PC-3 (cell line): Measurements from ENCODE around the gene DBH. TPM values are rescaled to one million over a fixed set of nuclear protein-coding genes. Genes with fewer than 3 reads are reported as not detected.

Experiments used
- ATAC-seq: fragments of 200-7000 bp; cut with Tn5 transposase; 2 replicates; pipeline ENCODE4 v1.9.1; 2020; ENCODE audit warnings: mild to moderate bottlenecking, moderate library complexity
- BruUV-seq: library from RNA; stranded (reverse); fragments of 400-500 nt; replicated peaks from 2 replicates; lab custom pipeline; 2021; lab: Mats Ljungman, UMichigan
- CTCF ChIA-PET: fragments of 300-600 bp; sonication (Branson Sonifier 250); formaldehyde crosslinking; loops from one replicate; lab custom pipeline; 2022; ENCODE audit warnings: antibody characterized with exemption; lab: Charles Lee
- POLR2A ChIA-PET: fragments of 300-600 bp; sonication (Branson Sonifier 250); formaldehyde crosslinking; loops from one replicate; lab custom pipeline; 2022; ENCODE audit warnings: antibody characterized with exemption; ENCODE audit not compliant: unreplicated experiment; lab: Charles Lee
- DNase-seq: peaks from one replicate; pipeline ENCODE4 v3.0.0-alpha.2; 2015
- H2AFZ ChIP-seq: fragments of 300-600 bp; sonication (generic); 2 replicates; pipeline ENCODE4 v1.6.0; 2016; ENCODE audit warnings: antibody characterized with exemption, low read length
- H3F3A ChIP-seq: fragments of 300-600 bp; sonication (generic); one replicate; pipeline ENCODE4 v1.6.0; 2017; ENCODE audit warnings: antibody characterized with exemption, low read length, control low read depth, mild to moderate bottlenecking; ENCODE audit not compliant: unreplicated experiment
- H3K27ac ChIP-seq: fragments of 300-600 bp; sonication (generic); 2 replicates; pipeline ENCODE4 v1.5.1; 2016; ENCODE audit warnings: mild to moderate bottlenecking, low read length
- H3K27me3 ChIP-seq: fragments of 300-600 bp; sonication (generic); 2 replicates; pipeline ENCODE4 v1.6.1; 2016; ENCODE audit warnings: low read length, mixed read lengths
- H3K36me3 ChIP-seq: fragments of 300-600 bp; sonication (generic); 2 replicates; pipeline ENCODE4 v1.6.1; 2016; ENCODE audit warnings: low read depth, mixed run types, low read length, mixed read lengths
- H3K4me1 ChIP-seq: fragments of 300-600 bp; sonication (generic); 2 replicates; pipeline ENCODE4 v1.5.1; 2016; ENCODE audit warnings: low read length; ENCODE audit not compliant: insufficient read depth
- H3K4me2 ChIP-seq: fragments of 300-600 bp; sonication (generic); 2 replicates; pipeline ENCODE4 v1.6.0; 2016; ENCODE audit warnings: low read length
- H3K4me3 ChIP-seq: fragments of 300-600 bp; sonication (generic); 2 replicates; pipeline ENCODE4 v1.5.1; 2016; ENCODE audit warnings: mild to moderate bottlenecking, low read length, mixed read lengths
- H3K79me2 ChIP-seq: fragments of 300-600 bp; sonication (generic); 2 replicates; pipeline ENCODE4 v1.6.1; 2017; ENCODE audit warnings: low read length, mixed read lengths
- H3K9ac ChIP-seq: fragments of 300-600 bp; sonication (generic); 2 replicates; pipeline ENCODE4 v1.6.0; 2016; ENCODE audit warnings: mild to moderate bottlenecking, low read length
- H3K9me2 ChIP-seq: fragments of 300-600 bp; sonication (generic); replicated peaks from 2 replicates; pipeline ENCODE4 v1.6.1; 2016; ENCODE audit warnings: mixed run types, low read length, mixed read lengths
- H3K9me3 ChIP-seq: fragments of 300-600 bp; sonication (generic); 2 replicates; pipeline ENCODE4 v1.6.1; 2016; ENCODE audit warnings: low read length, mixed read lengths
- H4K20me1 ChIP-seq: fragments of 300-600 bp; sonication (generic); 2 replicates; pipeline ENCODE4 v1.6.1; 2016; ENCODE audit warnings: low read length, mixed read lengths
- EZH2 ChIP-seq: fragments of 300-600 bp; sonication (generic); IDR thresholded peaks from one replicate; pipeline ENCODE4 v1.6.1; 2017; ENCODE audit warnings: antibody characterized with exemption, mild to moderate bottlenecking, low read length; ENCODE audit not compliant: unreplicated experiment
- EZH2phosphoT487 ChIP-seq: fragments of 300-600 bp; sonication (generic); IDR thresholded peaks from 2 replicates; pipeline ENCODE4 v1.6.1; 2018; ENCODE audit warnings: mild to moderate bottlenecking, antibody characterized with exemption, low read length, borderline replicate concordance
- intact Hi-C: fragments of 100-400 bp; cut with micrococcal nuclease; formaldehyde crosslinking; loops from 2 replicates; pipeline ENCODE4 v1.9.0; 2023
- total RNA-seq: library from RNA; depleted of rRNA; stranded (reverse); fragments of >200 nt; gene quantifications from 2 replicates; pipeline ENCODE4 v1.2.3, GENCODE V29; 2014
- TF ChIP-seq, protein P1 (sequence below): fragments of 300-600 bp; sonication (generic); conservative IDR thresholded peaks from 2 replicates; pipeline ENCODE4 v1.5.1; 2017; ENCODE audit warnings: antibody characterized with exemption, low read depth, mild to moderate bottlenecking, low read length

Gene DBH
- total RNA-seq, 1 experiment from 2014 or later: not detected

DNA sequence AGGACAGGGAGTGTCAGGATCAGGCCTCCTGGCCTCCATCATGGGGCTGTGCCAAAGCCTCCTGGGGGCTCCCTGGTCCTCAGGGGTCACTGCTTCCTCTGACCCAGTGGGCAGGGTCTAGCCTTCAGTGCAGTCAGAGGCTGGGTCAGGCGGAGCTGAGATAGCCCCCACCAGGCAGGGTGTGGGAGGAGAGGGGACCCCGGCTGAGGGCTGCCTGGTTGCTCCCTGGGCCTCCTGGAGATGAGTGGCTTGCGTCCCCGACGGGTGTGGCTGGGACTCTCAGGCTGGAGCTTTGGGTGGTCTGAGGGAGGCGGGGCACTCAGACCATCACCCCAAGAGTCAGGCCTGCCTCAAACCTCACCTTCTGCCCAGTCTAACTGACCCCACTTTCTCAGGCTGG, 48.7 kb upstream of the DBH start:
- Histone ChIP-seq H3F3A (no peaks in the 10 kb centered on the region), H3K9me3 (no peaks in the 10 kb centered on the region), H3K27me3 (peaks cover 25% of the 10 kb centered on the region), H3K9me2 (no peaks in the 10 kb centered on the region), H2AFZ (no peak overlapping the region), H3K4me3 (no peak overlapping the region), H3K4me1 (no peaks in the 10 kb centered on the region), H4K20me1 (no peaks in the 10 kb centered on the region), H3K4me2 (no peak overlapping the region), H3K27ac (no peak overlapping the region), H3K36me3 (no peaks in the 10 kb centered on the region), H3K9ac (no peak overlapping the region), H3K79me2 (no peaks in the 10 kb centered on the region)
- no TSS peak for BruUV-seq
- ChIA-PET CTCF (no interaction called here), POLR2A (no interaction called here)
- TF ChIP-seq EZH2phosphoT487 (no peak), EZH2 (no peak)
- TF ChIP-seq, protein P1, sequence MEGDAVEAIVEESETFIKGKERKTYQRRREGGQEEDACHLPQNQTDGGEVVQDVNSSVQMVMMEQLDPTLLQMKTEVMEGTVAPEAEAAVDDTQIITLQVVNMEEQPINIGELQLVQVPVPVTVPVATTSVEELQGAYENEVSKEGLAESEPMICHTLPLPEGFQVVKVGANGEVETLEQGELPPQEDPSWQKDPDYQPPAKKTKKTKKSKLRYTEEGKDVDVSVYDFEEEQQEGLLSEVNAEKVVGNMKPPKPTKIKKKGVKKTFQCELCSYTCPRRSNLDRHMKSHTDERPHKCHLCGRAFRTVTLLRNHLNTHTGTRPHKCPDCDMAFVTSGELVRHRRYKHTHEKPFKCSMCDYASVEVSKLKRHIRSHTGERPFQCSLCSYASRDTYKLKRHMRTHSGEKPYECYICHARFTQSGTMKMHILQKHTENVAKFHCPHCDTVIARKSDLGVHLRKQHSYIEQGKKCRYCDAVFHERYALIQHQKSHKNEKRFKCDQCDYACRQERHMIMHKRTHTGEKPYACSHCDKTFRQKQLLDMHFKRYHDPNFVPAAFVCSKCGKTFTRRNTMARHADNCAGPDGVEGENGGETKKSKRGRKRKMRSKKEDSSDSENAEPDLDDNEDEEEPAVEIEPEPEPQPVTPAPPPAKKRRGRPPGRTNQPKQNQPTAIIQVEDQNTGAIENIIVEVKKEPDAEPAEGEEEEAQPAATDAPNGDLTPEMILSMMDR: no peak
- ATAC-seq (no peak), DNase-seq (no peak)
- intact Hi-C loops: no loop called here

GRCh38 chr9:133589454-133590227, 46.5 kb upstream of the DBH start:
- H3F3A ChIP-seq: no peaks in the 10 kb centered on the region
- POLR2A ChIA-PET: no interaction called here
- H3K4me2 ChIP-seq: no peak overlapping the region
- TF ChIP-seq, protein P1: peak; percentile 79
- TF ChIP-seq EZH2: no peak
- peaks cover 22% of the 10 kb centered on the region for H3K27me3 ChIP-seq
- no peaks in the 10 kb centered on the region for H3K9me3 ChIP-seq
- ATAC-seq: no peak
- no peaks in the 10 kb centered on the region for H3K9me2 ChIP-seq
- no peaks in the 10 kb centered on the region for H3K36me3 ChIP-seq
- H3K4me3 ChIP-seq: no peak overlapping the region
- no peak for DNase-seq
- no peak overlapping the region for H3K9ac ChIP-seq
- CTCF ChIA-PET: no interaction called here
- H2AFZ ChIP-seq: no peak overlapping the region
- intact Hi-C loops: no loop called here
- no peaks in the 10 kb centered on the region for H3K79me2 ChIP-seq
- no peak overlapping the region for H3K27ac ChIP-seq
- no TSS peak for BruUV-seq
- H4K20me1 ChIP-seq: no peaks in the 10 kb centered on the region
- no peaks in the 10 kb centered on the region for H3K4me1 ChIP-seq

GRCh38 chr9:133590231-133590855, 45.8 kb upstream of the DBH start:
- H3K4me2 ChIP-seq: no peak overlapping the region
- no peaks in the 10 kb centered on the region for H3F3A ChIP-seq
- H3K9me2 ChIP-seq: no peaks in the 10 kb centered on the region
- intact Hi-C loops: no loop called here
- H3K27ac ChIP-seq: no peak overlapping the region
- H3K79me2 ChIP-seq: no peaks in the 10 kb centered on the region
- no peaks in the 10 kb centered on the region for H4K20me1 ChIP-seq
- H3K36me3 ChIP-seq: no peaks in the 10 kb centered on the region
- no peaks in the 10 kb centered on the region for H3K4me1 ChIP-seq
- H3K4me3 ChIP-seq: no peak overlapping the region
- no peak overlapping the region for H2AFZ ChIP-seq
- H3K27me3 ChIP-seq: peaks cover 15% of the 10 kb centered on the region
- ChIA-PET POLR2A (no interaction called here), CTCF (no interaction called here)
- no TSS peak for BruUV-seq
- no peaks in the 10 kb centered on the region for H3K9me3 ChIP-seq
- TF ChIP-seq EZH2 (no peak), EZH2phosphoT487 (no peak)
- TF ChIP-seq, protein P1: no peak
- no peak overlapping the region for H3K9ac ChIP-seq
- ATAC-seq: no peak
- no peak for DNase-seq
